Glutamatergic neuron (in vitro differentiated cells): ENCODE results near the gene ADGRE1. TPM values are rescaled to one million over a fixed set of nuclear protein-coding genes. Genes with fewer than 3 reads are reported as not detected.

Experiments used
- DNase-seq: peaks from one replicate; pipeline ENCODE4 v3.0.0; 2022
- H3K27ac Mint-ChIP-seq: one replicate; pipeline ENCODE4 v1.8.0; 2020; ENCODE audit warnings: mild to moderate bottlenecking, mixed read lengths, inconsistent platforms; ENCODE audit not compliant: unreplicated experiment
- H3K27me3 Mint-ChIP-seq: one replicate; pipeline ENCODE4 v1.8.0; 2020; ENCODE audit warnings: mild to moderate bottlenecking, moderate library complexity, mixed read lengths, inconsistent platforms; ENCODE audit not compliant: unreplicated experiment
- H3K36me3 Mint-ChIP-seq: one replicate; pipeline ENCODE4 v1.8.0; 2020; ENCODE audit warnings: mild to moderate bottlenecking, mixed read lengths, inconsistent platforms; ENCODE audit not compliant: unreplicated experiment
- H3K4me1 Mint-ChIP-seq: one replicate; pipeline ENCODE4 v1.8.0; 2020; ENCODE audit warnings: mild to moderate bottlenecking, low read depth, mixed read lengths, inconsistent platforms; ENCODE audit not compliant: unreplicated experiment
- H3K4me3 Mint-ChIP-seq: one replicate; pipeline ENCODE4 v1.8.0; 2020; ENCODE audit warnings: mild to moderate bottlenecking, mixed read lengths, inconsistent platforms; ENCODE audit not compliant: unreplicated experiment
- H3K9me3 Mint-ChIP-seq: one replicate; pipeline ENCODE4 v1.8.0; 2020; ENCODE audit warnings: mild to moderate bottlenecking, moderate library complexity, mixed read lengths, inconsistent platforms; ENCODE audit not compliant: unreplicated experiment
- CTCF ChIP-seq: fragments of 200-600 bp; sonication (generic); IDR thresholded peaks from one replicate; pipeline ENCODE4 v1.5.0; 2021; ENCODE audit not compliant: partially characterized antibody, unreplicated experiment
- total RNA-seq: library from RNA; stranded (reverse); fragmentation: NEBNext Ultra II Directional; extraction: Animal tissue kit (Norgen Biotek cat#: 25700); gene quantifications from one replicate; pipeline ENCODE4 v1.2.1, GENCODE V29; 2021; ENCODE audit not compliant: unreplicated experiment

ADGRE1 gene
- total RNA-seq, 1 donor from 2014 or later, result not detected

- Mint-ChIP-seq H3K4me1 (no peaks in the 10 kb centered on the region), H3K36me3 (peaks cover 9% of the 10 kb centered on the region), H3K4me3 (no peak overlapping the region), H3K27me3 (peaks cover 4% of the 10 kb centered on the region), H3K9me3 (peaks cover 21% of the 10 kb centered on the region), H3K27ac (no peak overlapping the region)
- TF ChIP-seq CTCF, result no peak
- no peak for DNase-seq
Observed at GRCh38 chr19:6925801-6926751, 38.7 kb downstream of the ADGRE1 start.

- no peak for TF ChIP-seq CTCF
- DNase-seq, result no peak
- Mint-ChIP-seq H3K4me1 (no peaks in the 10 kb centered on the region), H3K36me3 (peaks cover 14% of the 10 kb centered on the region), H3K9me3 (peaks cover 16% of the 10 kb centered on the region), H3K27me3 (peaks cover 1% of the 10 kb centered on the region), H3K27ac (no peak overlapping the region), H3K4me3 (no peak overlapping the region)
Observed at GRCh38 chr19:6930190-6930589, 42.8 kb downstream of the ADGRE1 start.

- no peak for DNase-seq
- Mint-ChIP-seq H3K27me3 (no peaks in the 10 kb centered on the region), H3K4me3 (no peak overlapping the region), H3K4me1 (no peaks in the 10 kb centered on the region), H3K36me3 (peaks cover 5% of the 10 kb centered on the region), H3K9me3 (peaks cover 6% of the 10 kb centered on the region), H3K27ac (no peak overlapping the region)
- no peak for TF ChIP-seq CTCF
Observed at GRCh38 chr19:6935069-6935468, 47.7 kb downstream of the ADGRE1 start.

GRCh38 chr19:6935618-6936017 is 48.2 kb downstream of the ADGRE1 start:
- no peak for TF ChIP-seq CTCF
- Mint-ChIP-seq H3K4me3 (no peak overlapping the region), H3K4me1 (no peaks in the 10 kb centered on the region), H3K27me3 (no peaks in the 10 kb centered on the region), H3K27ac (no peak overlapping the region), H3K9me3 (peaks cover 4% of the 10 kb centered on the region), H3K36me3 (peaks cover 5% of the 10 kb centered on the region)
- no peak for DNase-seq

- Mint-ChIP-seq H3K36me3 (no peaks in the 10 kb centered on the region), H3K4me3 (no peak overlapping the region)
Observed at GRCh38 chr19:6945733-6946132, 58.4 kb downstream of the ADGRE1 start.

More at GRCh38 chr19:6945733-6946132, 58.4 kb downstream of the ADGRE1 start:
- TF ChIP-seq CTCF, result no peak
- H3K9me3 Mint-ChIP-seq, result peaks cover 11% of the 10 kb centered on the region
- peaks cover 1% of the 10 kb centered on the region for H3K27me3 Mint-ChIP-seq
- DNase-seq, result no peak
- no peak overlapping the region for H3K27ac Mint-ChIP-seq
- no peaks in the 10 kb centered on the region for H3K4me1 Mint-ChIP-seq
